Measurements from ENCODE around the gene CASP3.
"Not testable (repeated sequence)": the region's sequence is repeated elsewhere in the genome, so short reads cannot be mapped to it uniquely, and the experiment has no call there.

The CASP3 gene

GRCh38 chr4:184628103-184628502, 21.1 kb downstream of the CASP3 start:
- no peak for DNase-seq

GRCh38 chr4:184625783-184626596, 23.3 kb downstream of the CASP3 start:
- not testable (repeated sequence) for DNase-seq

GRCh38 chr4:184624972-184625554, 24.2 kb downstream of the CASP3 start:
- DNase-seq: no peak

GRCh38 chr4:184624504-184624903, 24.7 kb downstream of the CASP3 start:
- not testable (repeated sequence) for DNase-seq

- DNase-seq: no peak
Measured at GRCh38 chr4:184621518-184621917, 27.7 kb downstream of the CASP3 start.

- no peak for DNase-seq
Measured at GRCh38 chr4:184620212-184620867, 28.9 kb downstream of the CASP3 start.

GRCh38 chr4:184617600-184618196, 31.5 kb downstream of the CASP3 start:
- no peak for DNase-seq

GRCh38 chr4:184616633-184617551, 32.4 kb downstream of the CASP3 start:
- DNase-seq: no peak

GRCh38 chr4:184616168-184616567, 33.1 kb downstream of the CASP3 start:
- not testable (repeated sequence) for DNase-seq

- DNase-seq: no peak
Measured at GRCh38 chr4:184614509-184614908, 34.7 kb downstream of the CASP3 start.

- DNase-seq: no peak
Measured at GRCh38 chr4:184613405-184613804, 35.8 kb downstream of the CASP3 start.

GRCh38 chr4:184612074-184612473, 37.2 kb downstream of the CASP3 start:
- DNase-seq: no peak

- DNase-seq: not testable (repeated sequence)
Measured at GRCh38 chr4:184607429-184607828, 41.8 kb downstream of the CASP3 start.

GRCh38 chr4:184602857-184603256, 46.4 kb downstream of the CASP3 start:
- DNase-seq: not testable (repeated sequence)

- DNase-seq: not testable (repeated sequence)
Measured at GRCh38 chr4:184600982-184601381, 48.3 kb downstream of the CASP3 start.

GRCh38 chr4:184599492-184600135, 49.6 kb downstream of the CASP3 start:
- DNase-seq: no peak

- DNase-seq: no peak
Measured at GRCh38 chr4:184598753-184599491, 50.3 kb downstream of the CASP3 start.

- DNase-seq: no peak
Measured at GRCh38 chr4:184596617-184597185, 52.5 kb downstream of the CASP3 start.

- DNase-seq: no peak
Measured at GRCh38 chr4:184596044-184596616, 53.1 kb downstream of the CASP3 start.

- no peak for DNase-seq
Measured at GRCh38 chr4:184595430-184595829, 53.8 kb downstream of the CASP3 start.

Measured in SHP77 (cell line).